Astrocyte (in vitro differentiated cells and primary cell): ENCODE results near the gene UFSP1.

Experiments
- EZH2 ChIP-seq: IDR thresholded peaks from 2 replicates; pipeline ENCODE4 v1.6.1; 2012; ENCODE audit warnings: mild to moderate bottlenecking, low read length, inconsistent platforms; ENCODE audit not compliant: insufficient read depth
- TF ChIP-seq, protein P1 (sequence below): IDR thresholded peaks from 2 replicates; pipeline ENCODE4 v1.5.1; 2011; ENCODE audit warnings: low read depth, mild to moderate bottlenecking, inconsistent platforms, low read length, moderate library complexity; ENCODE audit not compliant: insufficient read depth

GRCh38 chr7:100867040-100867775 lies 22.3 kb downstream of the UFSP1 start, which contains the start of gene TRIP6:
- TF ChIP-seq, protein P1, sequence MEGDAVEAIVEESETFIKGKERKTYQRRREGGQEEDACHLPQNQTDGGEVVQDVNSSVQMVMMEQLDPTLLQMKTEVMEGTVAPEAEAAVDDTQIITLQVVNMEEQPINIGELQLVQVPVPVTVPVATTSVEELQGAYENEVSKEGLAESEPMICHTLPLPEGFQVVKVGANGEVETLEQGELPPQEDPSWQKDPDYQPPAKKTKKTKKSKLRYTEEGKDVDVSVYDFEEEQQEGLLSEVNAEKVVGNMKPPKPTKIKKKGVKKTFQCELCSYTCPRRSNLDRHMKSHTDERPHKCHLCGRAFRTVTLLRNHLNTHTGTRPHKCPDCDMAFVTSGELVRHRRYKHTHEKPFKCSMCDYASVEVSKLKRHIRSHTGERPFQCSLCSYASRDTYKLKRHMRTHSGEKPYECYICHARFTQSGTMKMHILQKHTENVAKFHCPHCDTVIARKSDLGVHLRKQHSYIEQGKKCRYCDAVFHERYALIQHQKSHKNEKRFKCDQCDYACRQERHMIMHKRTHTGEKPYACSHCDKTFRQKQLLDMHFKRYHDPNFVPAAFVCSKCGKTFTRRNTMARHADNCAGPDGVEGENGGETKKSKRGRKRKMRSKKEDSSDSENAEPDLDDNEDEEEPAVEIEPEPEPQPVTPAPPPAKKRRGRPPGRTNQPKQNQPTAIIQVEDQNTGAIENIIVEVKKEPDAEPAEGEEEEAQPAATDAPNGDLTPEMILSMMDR: no peak
- TF ChIP-seq EZH2: no peak
